AG04450 (cell line): ENCODE measurements around the gene GTPBP4. TPM values are rescaled to one million over a fixed set of nuclear protein-coding genes. Genes with fewer than 3 reads are reported as not detected.

Experiments used
- CTCF ChIA-PET: fragments of 300-600, 350-600 bp; formaldehyde crosslinking; extraction: SDS; loops from one replicate; lab custom pipeline; 2022; ENCODE audit warnings: antibody characterized with exemption, inconsistent platforms; lab: Charles Lee
- POLR2A ChIA-PET: fragments of 350-600 bp; formaldehyde crosslinking; extraction: SDS; loops from one replicate; lab custom pipeline; 2021; ENCODE audit warnings: antibody characterized with exemption, inconsistent platforms; lab: Yijun Ruan, JAX
- DNase-seq: peaks from one replicate; pipeline ENCODE4 v3.0.0-alpha.2; 2011; ENCODE audit warnings: low read depth, low spot score
- H3K27ac ChIP-seq: one replicate; pipeline ENCODE4 v1.5.1; 2012; ENCODE audit warnings: low read depth, low read length, control low read depth
- H3K27me3 ChIP-seq: one replicate; pipeline ENCODE4 v1.6.0; 2012; ENCODE audit warnings: low read length; ENCODE audit not compliant: control insufficient read depth, insufficient read depth
- H3K4me3 ChIP-seq: 2 replicates; pipeline ENCODE4 v1.5.1; 2011; ENCODE audit warnings: mild to moderate bottlenecking, low read depth, low read length, control low read depth
- H3K9me3 ChIP-seq: 2 replicates; pipeline ENCODE4 v1.5.1; 2012; ENCODE audit warnings: low read length; ENCODE audit not compliant: control insufficient read depth, insufficient read depth
- polyA plus RNA-seq: library from polyadenylated mRNA; depleted of rRNA; stranded (reverse); fragments of >200 nt; gene quantifications from 2 replicates; pipeline ENCODE4 v1.2.3, GENCODE V29; 2011
- TF ChIP-seq, protein P1 (sequence below): IDR thresholded peaks from 2 replicates; pipeline ENCODE4 v1.5.1; 2011; ENCODE audit warnings: low read depth, low read length, control low read depth, inconsistent platforms

Gene GTPBP4
- polyA plus RNA-seq, 1 experiment = 34.9 TPM

DNA sequence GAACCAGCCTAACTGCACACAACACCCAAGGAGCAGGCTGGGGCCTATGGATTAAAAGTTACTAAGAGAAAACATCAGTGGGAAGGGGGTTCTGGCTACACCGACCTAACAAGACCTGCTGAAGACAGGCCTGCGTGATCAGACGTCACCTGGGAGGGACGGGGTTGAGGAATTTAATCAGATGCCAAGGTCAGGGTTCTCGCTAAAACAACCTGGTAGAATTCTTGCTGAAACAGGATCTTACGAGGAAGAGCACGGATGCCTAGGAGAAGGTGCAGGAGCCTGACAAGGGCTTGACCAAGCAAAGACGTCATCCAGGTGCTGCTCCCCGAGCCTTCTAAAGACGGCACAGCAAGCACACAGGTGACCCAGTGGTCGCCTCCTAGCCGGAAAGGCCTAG, 35.9 kb downstream of the GTPBP4 start:
- no peaks in the 10 kb centered on the region; the same call in 1 of the 2 replicates for H3K9me3 ChIP-seq
- H3K27me3 ChIP-seq = no peaks in the 10 kb centered on the region
- H3K4me3 ChIP-seq = no peak overlapping the region
- DNase-seq = no peak
- no peak overlapping the region for H3K27ac ChIP-seq
- CTCF ChIA-PET = no interaction called here
- TF ChIP-seq, protein P1, sequence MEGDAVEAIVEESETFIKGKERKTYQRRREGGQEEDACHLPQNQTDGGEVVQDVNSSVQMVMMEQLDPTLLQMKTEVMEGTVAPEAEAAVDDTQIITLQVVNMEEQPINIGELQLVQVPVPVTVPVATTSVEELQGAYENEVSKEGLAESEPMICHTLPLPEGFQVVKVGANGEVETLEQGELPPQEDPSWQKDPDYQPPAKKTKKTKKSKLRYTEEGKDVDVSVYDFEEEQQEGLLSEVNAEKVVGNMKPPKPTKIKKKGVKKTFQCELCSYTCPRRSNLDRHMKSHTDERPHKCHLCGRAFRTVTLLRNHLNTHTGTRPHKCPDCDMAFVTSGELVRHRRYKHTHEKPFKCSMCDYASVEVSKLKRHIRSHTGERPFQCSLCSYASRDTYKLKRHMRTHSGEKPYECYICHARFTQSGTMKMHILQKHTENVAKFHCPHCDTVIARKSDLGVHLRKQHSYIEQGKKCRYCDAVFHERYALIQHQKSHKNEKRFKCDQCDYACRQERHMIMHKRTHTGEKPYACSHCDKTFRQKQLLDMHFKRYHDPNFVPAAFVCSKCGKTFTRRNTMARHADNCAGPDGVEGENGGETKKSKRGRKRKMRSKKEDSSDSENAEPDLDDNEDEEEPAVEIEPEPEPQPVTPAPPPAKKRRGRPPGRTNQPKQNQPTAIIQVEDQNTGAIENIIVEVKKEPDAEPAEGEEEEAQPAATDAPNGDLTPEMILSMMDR = no peak
- POLR2A ChIA-PET = no interaction called here

DNA sequence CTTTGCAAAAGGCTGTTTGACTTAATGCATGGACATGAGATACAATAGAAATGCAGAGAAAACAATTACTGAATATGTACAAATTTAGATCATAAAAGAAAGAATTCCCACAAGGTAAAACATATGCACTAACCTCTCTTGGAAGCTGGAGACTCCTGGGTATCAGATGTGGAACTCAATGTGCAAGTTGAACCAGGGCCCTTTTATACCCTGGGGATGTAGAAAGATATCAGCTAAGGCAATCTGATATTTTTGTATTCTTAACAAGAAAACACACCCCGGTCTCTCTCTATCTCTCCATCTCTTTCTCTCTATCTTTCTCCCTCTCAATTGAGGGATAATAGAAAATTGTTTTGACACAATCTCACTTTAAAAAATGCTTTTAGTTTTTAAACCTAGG, 37.4 kb downstream of the GTPBP4 start, which contains the start of gene IDI2:
IDI2 (minus strand) TSS at position 177 of the 400 bp plus-strand sequence. CDS start 1,136 bp downstream, outside the sequence.
- DNase-seq = no peak
- no peak within 1 kb of the TSS for H3K27ac ChIP-seq
- no peaks in the 10 kb centered on the region; the same call in 1 of the 2 replicates for H3K9me3 ChIP-seq
- ChIA-PET POLR2A (no interaction called here), CTCF (no interaction called here)
- TF ChIP-seq, protein P1 = no peak
- H3K4me3 ChIP-seq = no peak within 1 kb of the TSS
- no peaks in the 10 kb centered on the region for H3K27me3 ChIP-seq

DNA sequence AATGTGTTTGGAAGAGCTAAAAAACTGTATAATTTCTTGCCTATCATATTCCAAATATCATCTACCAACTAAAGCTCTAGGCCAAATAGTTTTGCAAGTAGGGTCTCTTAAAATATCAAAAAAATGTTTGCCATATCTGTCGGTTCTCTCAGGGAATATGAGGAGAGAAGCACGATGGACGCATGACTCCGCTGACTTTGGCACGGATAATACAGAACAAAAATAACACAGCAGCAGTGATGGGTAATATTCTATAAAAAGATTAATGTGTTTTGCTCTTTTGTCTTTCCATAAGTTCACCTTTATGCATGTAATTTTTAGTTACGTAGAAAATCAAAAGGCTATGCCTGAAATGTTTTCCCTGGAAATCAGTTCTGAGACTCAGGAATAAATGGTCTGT, 38.3 kb downstream of the GTPBP4 start:
- H3K9me3 ChIP-seq = no peaks in the 10 kb centered on the region; the same call in 1 of the 2 replicates
- H3K4me3 ChIP-seq = no peak overlapping the region
- CTCF ChIA-PET = no interaction called here
- H3K27ac ChIP-seq = no peak overlapping the region
- no peaks in the 10 kb centered on the region for H3K27me3 ChIP-seq
- POLR2A ChIA-PET = no interaction called here
- TF ChIP-seq, protein P1 = no peak
- DNase-seq = no peak

DNA sequence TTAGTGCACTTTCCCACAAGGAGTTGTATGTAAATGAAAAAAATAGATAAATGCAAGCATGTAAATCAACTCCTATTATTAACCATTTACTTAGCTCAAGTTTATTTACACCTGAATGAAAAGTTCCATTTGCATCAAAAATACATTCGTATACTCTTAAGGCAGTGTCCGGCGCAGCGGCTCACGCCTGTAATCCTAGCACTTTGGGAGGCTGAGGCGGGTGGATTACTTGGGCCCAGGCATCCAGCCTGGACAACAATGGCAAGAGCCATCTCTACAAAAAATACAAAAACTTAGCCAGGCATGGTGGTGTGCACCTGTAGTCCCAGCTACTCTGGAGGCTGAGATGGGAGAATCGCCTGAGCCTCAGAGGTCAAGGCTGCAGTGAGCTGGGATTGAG, 41.6 kb downstream of the GTPBP4 start:
- TF ChIP-seq, protein P1 = no peak
- DNase-seq = no peak
- ChIA-PET POLR2A (no interaction called here), CTCF (no interaction called here)
- no peak overlapping the region for H3K27ac ChIP-seq
- no peaks in the 10 kb centered on the region for H3K9me3 ChIP-seq
- H3K4me3 ChIP-seq = no peak overlapping the region
- H3K27me3 ChIP-seq = no peaks in the 10 kb centered on the region

DNA sequence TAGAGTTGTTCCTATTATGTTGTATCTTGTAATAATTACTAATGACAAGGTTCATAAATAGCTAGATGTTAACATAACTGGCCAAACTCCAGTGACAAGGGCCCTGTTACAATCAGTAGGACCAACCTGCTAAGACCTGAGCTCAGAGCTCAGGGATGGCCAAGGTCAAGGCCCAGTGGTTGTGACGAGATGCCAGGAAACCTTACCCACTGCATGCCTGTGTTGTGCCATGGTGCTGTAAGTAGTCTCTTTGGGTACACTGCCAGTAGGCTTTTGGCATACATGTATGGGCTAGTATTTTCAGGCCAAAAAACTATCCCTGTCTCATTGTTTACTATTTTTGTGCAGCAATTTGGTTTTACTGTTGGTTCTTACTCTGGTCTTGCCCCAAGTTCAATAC, 45.4 kb downstream of the GTPBP4 start:
- no peaks in the 10 kb centered on the region for H3K27me3 ChIP-seq
- TF ChIP-seq, protein P1 = no peak
- no peak overlapping the region for H3K4me3 ChIP-seq
- POLR2A ChIA-PET = no interaction called here
- H3K9me3 ChIP-seq = no peaks in the 10 kb centered on the region
- CTCF ChIA-PET = no interaction called here
- no peak for DNase-seq
- H3K27ac ChIP-seq = no peak overlapping the region
